Natural killer cell (primary cell): Measurements from ENCODE around the gene PPME1. TPM values are rescaled to one million over a fixed set of nuclear protein-coding genes. Genes with fewer than 3 reads are reported as not detected.

Experiments
- ATAC-seq, 3 donors: fragments of 150-1000 bp in 2 of 3; fragments of 200-7000 bp in 1 of 3; cut with Tn5 transposase; 1 replicate in 1 of 3; 2 replicates in 2 of 3; pipeline ENCODE4 v1.10.0; 2021; ENCODE audit warnings: mild to moderate bottlenecking in 2 of 3, moderate library complexity in 2 of 3
- DNase-seq, 2 donors: peaks; one replicate each; pipeline versions ENCODE4 v3.0.0 to v3.0.0-alpha.2; 2013 to 2021; ENCODE audit warnings: mixed read lengths in 1 of 2
- H3K27ac ChIP-seq: one replicate; pipeline ENCODE4 v1.5.1; 2013; ENCODE audit warnings: mild to moderate bottlenecking, low read length
- H3K27me3 ChIP-seq: one replicate; pipeline ENCODE4 v1.6.1; 2013; ENCODE audit warnings: low read length; ENCODE audit not compliant: control insufficient read depth, insufficient read depth
- H3K36me3 ChIP-seq: one replicate; pipeline ENCODE4 v1.6.1; 2013; ENCODE audit warnings: low read length; ENCODE audit not compliant: control insufficient read depth, insufficient read depth
- H3K4me1 ChIP-seq: one replicate; pipeline ENCODE4 v1.6.1; 2013; ENCODE audit warnings: low read length; ENCODE audit not compliant: control insufficient read depth, insufficient read depth
- H3K4me3 ChIP-seq: one replicate; pipeline ENCODE4 v1.5.1; 2013; ENCODE audit warnings: low read length
- H3K9me3 ChIP-seq: one replicate; pipeline ENCODE4 v1.6.1; 2013; ENCODE audit warnings: low read length; ENCODE audit not compliant: control insufficient read depth, insufficient read depth
- H3K27ac Mint-ChIP-seq, 2 donors: one replicate each; pipeline ENCODE4 v1.8.0; 2022; ENCODE audit warnings: mild to moderate bottlenecking in 2 of 2, mixed read lengths in 2 of 2, moderate library complexity in 1 of 2
- H3K27me3 Mint-ChIP-seq, 2 donors: one replicate each; pipeline ENCODE4 v1.8.0; 2022; ENCODE audit warnings: low read depth in 2 of 2, mixed read lengths in 2 of 2
- H3K36me3 Mint-ChIP-seq: one replicate; pipeline ENCODE4 v1.8.0; 2022; ENCODE audit warnings: mixed read lengths
- H3K4me1 Mint-ChIP-seq, 2 donors: one replicate each; pipeline ENCODE4 v1.8.0; 2022; ENCODE audit warnings: mixed read lengths in 2 of 2
- H3K4me3 Mint-ChIP-seq: one replicate; pipeline ENCODE4 v1.8.0; 2022; ENCODE audit warnings: mild to moderate bottlenecking, moderate library complexity, mixed read lengths
- H3K9me3 Mint-ChIP-seq, 2 donors: one replicate each; pipeline ENCODE4 v1.8.0; 2022; ENCODE audit warnings: mixed read lengths in 2 of 2
- WGBS: methylation state at CpG from one replicate; pipeline ENCODE4 v1.1.7; 2013; ENCODE audit warnings: missing lambda C conversion rate; ENCODE audit not compliant: insufficient coverage; 5-methylcytosine and 5-hydroxymethylcytosine counted together
- intact Hi-C: fragments of 100-400 bp; cut with micrococcal nuclease; formaldehyde crosslinking; loops from one replicate; pipeline ENCODE4 v1.14.2; 2022
- total RNA-seq, 4 donors: library from RNA; stranded (reverse); fragments of 120-200 nt in 1 of 4; gene quantifications; one replicate each; pipeline versions ENCODE4 v1.2.3 to v1.2.4, GENCODE V29; 2013 to 2022
- TF ChIP-seq, protein P1 (sequence below): fragments of 200-600 bp; IDR thresholded peaks from one replicate; pipeline ENCODE4 v1.8.0; 2022; ENCODE audit warnings: antibody characterized with exemption

PPME1 gene
- total RNA-seq, 3 donors from 2014 or later (not counting 1 experiment from before 2014, with no cell fraction given): 15.6 to 18.5 (median 16.9) TPM

DNA sequence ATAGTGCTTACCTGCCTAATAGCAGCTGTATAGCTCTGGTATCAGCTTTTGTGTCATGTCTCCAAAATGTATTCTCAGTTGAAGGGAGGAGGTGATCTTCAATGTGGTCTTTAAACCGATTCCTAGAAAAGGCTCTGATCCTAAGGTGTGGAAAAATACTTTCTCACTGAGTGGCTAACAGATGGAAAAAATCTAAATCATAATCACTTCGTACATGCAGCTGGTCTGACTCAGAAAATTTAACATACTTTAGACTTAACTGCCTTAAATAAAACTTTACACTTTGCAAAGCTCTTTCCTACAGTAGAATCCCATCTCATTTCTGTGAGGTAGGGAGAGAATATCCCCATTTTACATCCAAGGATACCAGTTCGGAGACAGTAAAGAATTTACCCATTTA lies 38.3 kb upstream of the PPME1 start:
- DNase-seq (no peak), ATAC-seq (no peak)
- Mint-ChIP-seq H3K27me3 (no peaks in the 10 kb centered on the region), H3K9me3 (no peaks in the 10 kb centered on the region), H3K4me1 (no peaks in the 10 kb centered on the region), H3K4me3 (no peak overlapping the region), H3K27ac (no peak overlapping the region), H3K36me3 (peaks cover 8% of the 10 kb centered on the region)
- H3K36me3 ChIP-seq: peaks cover 24% of the 10 kb centered on the region
- no peaks in the 10 kb centered on the region for H3K27me3 ChIP-seq
- no peak overlapping the region for H3K4me3 ChIP-seq
- H3K4me1 ChIP-seq: no peaks in the 10 kb centered on the region
- WGBS: 90% methylated on average over 2 of the region's 3 CpGs
- H3K9me3 ChIP-seq: no peaks in the 10 kb centered on the region
- no peak overlapping the region for H3K27ac ChIP-seq
- TF ChIP-seq, protein P1, sequence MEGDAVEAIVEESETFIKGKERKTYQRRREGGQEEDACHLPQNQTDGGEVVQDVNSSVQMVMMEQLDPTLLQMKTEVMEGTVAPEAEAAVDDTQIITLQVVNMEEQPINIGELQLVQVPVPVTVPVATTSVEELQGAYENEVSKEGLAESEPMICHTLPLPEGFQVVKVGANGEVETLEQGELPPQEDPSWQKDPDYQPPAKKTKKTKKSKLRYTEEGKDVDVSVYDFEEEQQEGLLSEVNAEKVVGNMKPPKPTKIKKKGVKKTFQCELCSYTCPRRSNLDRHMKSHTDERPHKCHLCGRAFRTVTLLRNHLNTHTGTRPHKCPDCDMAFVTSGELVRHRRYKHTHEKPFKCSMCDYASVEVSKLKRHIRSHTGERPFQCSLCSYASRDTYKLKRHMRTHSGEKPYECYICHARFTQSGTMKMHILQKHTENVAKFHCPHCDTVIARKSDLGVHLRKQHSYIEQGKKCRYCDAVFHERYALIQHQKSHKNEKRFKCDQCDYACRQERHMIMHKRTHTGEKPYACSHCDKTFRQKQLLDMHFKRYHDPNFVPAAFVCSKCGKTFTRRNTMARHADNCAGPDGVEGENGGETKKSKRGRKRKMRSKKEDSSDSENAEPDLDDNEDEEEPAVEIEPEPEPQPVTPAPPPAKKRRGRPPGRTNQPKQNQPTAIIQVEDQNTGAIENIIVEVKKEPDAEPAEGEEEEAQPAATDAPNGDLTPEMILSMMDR: no peak
- intact Hi-C loops: no loop called here

DNA sequence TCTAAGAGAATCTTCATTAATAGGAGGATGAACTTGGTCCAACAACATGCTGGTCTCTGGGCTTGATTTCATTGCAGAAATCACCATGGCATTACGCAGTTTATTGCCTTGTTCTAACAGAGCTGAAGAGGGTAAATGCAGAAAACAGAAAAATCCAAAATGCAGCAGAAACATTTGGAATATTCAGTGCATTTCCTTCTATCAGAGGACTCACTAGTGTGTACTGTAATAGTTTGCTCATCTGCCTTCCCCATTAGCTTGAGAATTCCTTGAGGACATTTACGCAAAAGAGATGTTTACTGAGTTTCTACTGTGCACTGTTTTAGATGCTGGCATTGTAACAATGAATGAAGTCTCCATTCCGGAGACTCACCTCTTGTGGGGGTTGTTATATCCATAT lies 37.7 kb upstream of the PPME1 start:
- Histone ChIP-seq H3K27me3 (no peaks in the 10 kb centered on the region), H3K4me3 (no peak overlapping the region), H3K4me1 (no peaks in the 10 kb centered on the region), H3K9me3 (no peaks in the 10 kb centered on the region), H3K27ac (no peak overlapping the region), H3K36me3 (peaks cover 30% of the 10 kb centered on the region)
- no peak for DNase-seq
- Mint-ChIP-seq H3K36me3 (peaks cover 14% of the 10 kb centered on the region), H3K4me3 (no peak overlapping the region), H3K9me3 (no peaks in the 10 kb centered on the region), H3K27ac (no peak overlapping the region), H3K4me1 (no peaks in the 10 kb centered on the region), H3K27me3 (no peaks in the 10 kb centered on the region)
- no peak for ATAC-seq
- 98% methylated on average over 2 of the region's 3 CpGs for WGBS
- TF ChIP-seq, protein P1: no peak
- intact Hi-C loops: no loop called here

DNA sequence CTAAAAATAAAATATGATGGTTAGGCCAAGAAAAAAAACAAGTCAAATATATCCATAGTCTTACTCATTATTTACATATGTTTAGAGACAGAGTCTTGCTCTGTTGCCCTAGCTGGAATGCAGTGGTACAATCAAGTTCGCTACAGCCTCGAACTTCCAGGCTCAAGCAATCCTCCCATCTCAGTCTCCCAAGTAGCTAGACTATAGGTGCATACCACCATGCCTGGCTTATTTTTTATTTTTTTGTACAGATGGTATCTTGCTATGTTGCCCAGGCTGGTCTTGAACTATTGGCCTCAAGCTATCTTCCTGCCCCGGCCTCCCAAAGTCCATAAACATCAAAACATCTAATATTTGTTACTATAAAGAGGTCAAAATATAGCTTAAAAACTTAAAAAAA lies 36.4 kb upstream of the PPME1 start:
- peaks cover 40% of the 10 kb centered on the region for H3K36me3 ChIP-seq
- H3K27me3 ChIP-seq: no peaks in the 10 kb centered on the region
- H3K9me3 ChIP-seq: no peaks in the 10 kb centered on the region
- no peak overlapping the region for H3K4me3 Mint-ChIP-seq
- intact Hi-C loops: no loop called here
- TF ChIP-seq, protein P1: no peak
- no peaks in the 10 kb centered on the region for H3K9me3 Mint-ChIP-seq
- H3K27ac ChIP-seq: no peak overlapping the region
- H3K27me3 Mint-ChIP-seq: no peaks in the 10 kb centered on the region
- no peak overlapping the region for H3K4me3 ChIP-seq
- H3K36me3 Mint-ChIP-seq: peaks cover 18% of the 10 kb centered on the region
- H3K4me1 ChIP-seq: no peaks in the 10 kb centered on the region
- 100% methylated on average over 2 of the region's 3 CpGs for WGBS
- ATAC-seq (no peak), DNase-seq (no peak)
- no peak overlapping the region for H3K27ac Mint-ChIP-seq
- no peaks in the 10 kb centered on the region for H3K4me1 Mint-ChIP-seq

- Histone ChIP-seq H3K36me3 (peaks cover 40% of the 10 kb centered on the region), H3K27ac (no peak overlapping the region), H3K4me1 (no peaks in the 10 kb centered on the region), H3K9me3 (no peaks in the 10 kb centered on the region), H3K27me3 (no peaks in the 10 kb centered on the region), H3K4me3 (no peak overlapping the region)
- no peak for ATAC-seq
- no peaks in the 10 kb centered on the region for H3K27me3 Mint-ChIP-seq
- H3K36me3 Mint-ChIP-seq: peaks cover 18% of the 10 kb centered on the region
- WGBS: 100% methylated on average over 1 of the region's 3 CpGs
- H3K4me1 Mint-ChIP-seq: no peaks in the 10 kb centered on the region
- intact Hi-C loops: no loop called here
- TF ChIP-seq, protein P1: no peak
- no peak for DNase-seq
- no peak overlapping the region for H3K4me3 Mint-ChIP-seq
- no peaks in the 10 kb centered on the region for H3K9me3 Mint-ChIP-seq
- no peak overlapping the region for H3K27ac Mint-ChIP-seq
These were observed 35.8 kb upstream of the PPME1 start for GRCh38 chr11:74135127-74135840.
